PFSK-1 (cell line): ENCODE data around the gene TNFRSF13B.

Experiments
- FOXP2 ChIP-seq: optimal IDR thresholded peaks from 2 replicates; pipeline ENCODE3; 2011; ENCODE audit warnings: borderline replicate concordance, control low read depth, inconsistent platforms; ENCODE audit not compliant: insufficient read depth; ENCODE audit errors: extremely low read length, extremely low read depth
- POLR2AphosphoS5 ChIP-seq: IDR thresholded peaks from 2 replicates; pipeline ENCODE4 v1.6.1; 2012; ENCODE audit warnings: low read depth, mild to moderate bottlenecking, control low read depth, low read length, moderate library complexity
- REST ChIP-seq, 2 experiments: IDR thresholded peaks; 2 replicates each; pipeline versions ENCODE4 v1.6.1 to v1.8.0; 2011 to 2012; ENCODE audit warnings: low read depth in 2 of 2, low read length in 2 of 2, control low read depth in 1 of 2, inconsistent platforms in 1 of 2, mild to moderate bottlenecking in 1 of 2, moderate library complexity in 1 of 2; ENCODE audit not compliant: insufficient read depth in 1 of 2
- SIN3A ChIP-seq: IDR thresholded peaks from 2 replicates; pipeline ENCODE4 v1.6.1; 2012; ENCODE audit warnings: mild to moderate bottlenecking, low read length, moderate library complexity, borderline replicate concordance; ENCODE audit not compliant: insufficient read depth
- TAF1 ChIP-seq: IDR thresholded peaks from 2 replicates; pipeline ENCODE4 v1.6.1; 2012; ENCODE audit warnings: low read length, control low read depth, borderline replicate concordance; ENCODE audit not compliant: insufficient read depth

Gene TNFRSF13B

GRCh38 chr17:16934133-16934795 is 37.7 kb downstream of the TNFRSF13B start:
- TF ChIP-seq TAF1 (no peak), SIN3A (no peak)

DNA sequence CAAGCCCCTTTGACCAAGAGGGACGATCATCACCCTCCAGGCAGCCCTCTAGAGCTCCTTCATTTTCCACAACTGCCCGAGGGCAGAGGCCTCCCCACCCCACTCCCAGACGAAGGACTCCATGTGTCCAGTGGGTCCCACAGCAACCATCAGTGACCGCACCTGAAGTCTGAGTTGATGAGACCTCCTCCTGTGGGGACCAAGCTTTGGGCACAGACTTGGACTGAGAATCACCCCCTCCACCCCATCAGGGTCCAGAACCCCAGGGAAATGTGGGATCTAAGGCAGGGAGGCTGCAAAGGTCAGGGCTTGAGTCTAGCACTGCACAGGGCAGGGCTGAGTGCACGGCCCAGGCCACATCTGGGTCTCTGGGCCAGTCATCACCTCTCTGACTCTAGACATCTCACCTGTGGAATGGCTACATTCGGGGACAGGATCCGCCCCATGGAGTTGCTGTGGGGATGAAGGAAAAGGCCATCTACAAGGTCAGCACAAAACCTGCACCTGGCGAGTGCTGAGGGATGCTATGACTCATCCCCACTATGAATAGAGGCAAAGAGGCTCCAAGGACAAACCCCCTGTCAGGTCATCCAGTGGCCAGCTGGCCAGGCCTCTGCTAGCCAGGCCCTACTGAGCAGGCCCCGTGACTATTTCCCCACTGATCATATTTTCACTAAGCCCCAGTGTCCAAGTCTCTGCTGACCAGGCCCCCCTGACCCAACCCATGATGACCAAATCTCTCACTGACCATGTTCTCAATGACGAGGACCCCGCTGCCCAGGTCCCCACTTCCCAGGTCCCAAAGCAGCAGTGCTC is 38.4 kb downstream of the TNFRSF13B start:
- TF ChIP-seq REST (IDR thresholded peaks at IDR 0.05; ENCODE audit: insufficient read depth in 1 of 2, low read depth in 2 of 2, low read length in 2 of 2) (no peak), POLR2AphosphoS5 (no peak), SIN3A (no peak), FOXP2 (no peak), TAF1 (no peak)

- TF ChIP-seq TAF1 (no peak), FOXP2 (no peak), POLR2AphosphoS5 (no peak), SIN3A (no peak), REST (IDR thresholded peaks at IDR 0.05; ENCODE audit: insufficient read depth in 1 of 2, low read depth in 2 of 2, low read length in 2 of 2) (no peak)
Measured at GRCh38 chr17:16932611-16933010, 39.3 kb downstream of the TNFRSF13B start.

GRCh38 chr17:16932156-16932555 is 39.8 kb downstream of the TNFRSF13B start:
- TF ChIP-seq FOXP2 = no peak
- no peak for TF ChIP-seq REST (IDR thresholded peaks at IDR 0.05; ENCODE audit: insufficient read depth in 1 of 2, low read depth in 2 of 2, low read length in 2 of 2)
- no peak for TF ChIP-seq TAF1
- no peak for TF ChIP-seq SIN3A
- TF ChIP-seq POLR2AphosphoS5 = no peak

- TF ChIP-seq POLR2AphosphoS5 = no peak
Measured at GRCh38 chr17:16931318-16932060, 40.4 kb downstream of the TNFRSF13B start.
